Muscle of leg (tissue), 11 donors: Measurements from ENCODE around the gene FMN1. TPM values are rescaled to one million over a fixed set of nuclear protein-coding genes. Genes with fewer than 3 reads are reported as not detected.

Source experiments
- DNase-seq: peaks from one replicate; pipeline ENCODE4 v3.0.0; 2013
- H3K27ac ChIP-seq: one replicate; pipeline ENCODE4 v1.5.1; 2013; ENCODE audit warnings: mild to moderate bottlenecking, low read length, control low read depth
- H3K27me3 ChIP-seq: one replicate; pipeline ENCODE4 v1.6.1; 2013; ENCODE audit warnings: low read length; ENCODE audit not compliant: control insufficient read depth, insufficient read depth
- H3K36me3 ChIP-seq: one replicate; pipeline ENCODE4 v1.6.1; 2013; ENCODE audit warnings: low read length; ENCODE audit not compliant: control insufficient read depth, insufficient read depth
- H3K4me1 ChIP-seq: one replicate; pipeline ENCODE4 v1.6.1; 2013; ENCODE audit warnings: low read length; ENCODE audit not compliant: control insufficient read depth, insufficient read depth
- H3K4me3 ChIP-seq: one replicate; pipeline ENCODE4 v1.5.1; 2013; ENCODE audit warnings: low read length, control low read depth
- H3K9me3 ChIP-seq: replicated peaks from 2 replicates; pipeline ENCODE4 v1.6.1; 2013; ENCODE audit warnings: low read depth, low read length; ENCODE audit not compliant: control insufficient read depth
- WGBS: methylation state at CpG from one replicate; pipeline ENCODE4 v1.1.5; 2013; ENCODE audit warnings: missing lambda C conversion rate; ENCODE audit not compliant: insufficient coverage; 5-methylcytosine and 5-hydroxymethylcytosine counted together
- polyA plus RNA-seq, 8 donors: library from polyadenylated mRNA; unstranded; fragments of 120-200 nt; gene quantifications; one replicate each; pipeline versions ENCODE4 v1.2.1 to v1.2.3, GENCODE V29; 2013; ENCODE audit warnings: inconsistent platforms in 1 of 8, low replicate concordance in 1 of 8; ENCODE audit not compliant: insufficient read length in 8 of 8, insufficient read depth in 1 of 8
- total RNA-seq: library from RNA; stranded (reverse); fragments of 120-200 nt; gene quantifications from one replicate; pipeline ENCODE4 v1.2.4, GENCODE V29; 2013

The FMN1 gene
- total and polyA plus RNA-seq, 9 donors = 0.50 to 3.5 (median 1.0) TPM

DNA sequence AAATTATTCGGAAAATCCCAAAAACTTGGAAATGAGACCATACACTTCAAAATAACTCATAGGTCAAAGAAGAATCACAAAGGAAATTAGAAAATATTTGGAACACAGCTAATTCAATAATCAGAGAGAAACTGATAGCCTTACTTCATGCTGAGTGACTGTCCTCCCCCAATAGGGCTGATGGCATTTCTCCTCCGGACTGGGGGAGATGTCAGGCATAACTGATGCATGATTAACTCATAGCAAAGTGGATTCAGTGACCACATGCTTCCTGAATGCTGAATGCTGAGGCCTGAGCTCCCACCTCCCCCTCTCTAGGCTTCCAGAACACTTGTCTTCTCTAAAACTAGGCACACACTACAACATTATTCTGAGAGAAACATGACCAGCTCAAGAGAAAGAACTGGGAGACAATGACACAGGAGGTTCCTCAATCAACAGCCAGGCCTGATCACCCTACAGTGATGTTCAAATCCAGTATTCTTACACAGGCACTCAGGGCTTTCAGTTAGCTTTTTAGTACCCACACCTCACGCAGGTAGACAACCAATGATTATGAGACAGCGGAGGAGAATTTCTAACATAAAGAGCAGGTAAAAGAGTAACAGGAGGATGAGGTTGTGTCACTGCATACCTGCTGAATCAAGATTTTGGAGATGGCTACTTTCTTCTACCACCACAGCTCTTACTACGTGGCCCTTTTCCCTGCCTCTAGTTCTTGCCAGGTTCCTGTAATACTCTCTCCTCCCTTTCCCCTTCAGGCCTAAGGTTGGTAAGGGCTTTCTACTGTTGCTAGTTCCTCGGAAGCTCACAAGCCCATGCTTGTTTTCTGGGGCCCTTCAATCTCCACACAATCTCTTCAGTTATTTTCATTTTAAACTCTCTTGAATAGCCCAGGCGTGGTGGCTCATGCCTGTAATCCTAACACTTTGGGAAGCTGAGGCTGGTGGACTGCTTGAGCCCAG, 96.1 kb downstream of the FMN1 start:
- peaks cover 3% of the 10 kb centered on the region for H3K4me1 ChIP-seq
- H3K36me3 ChIP-seq = no peaks in the 10 kb centered on the region
- H3K4me3 ChIP-seq = no peak overlapping the region
- no peaks in the 10 kb centered on the region for H3K9me3 ChIP-seq
- peak overlapping the region; percentile 58 for H3K27ac ChIP-seq
- DNase-seq = peak; percentile 54
- 50% methylated on average over 1 of the region's 7 CpGs for WGBS
- H3K27me3 ChIP-seq = no peaks in the 10 kb centered on the region

DNA sequence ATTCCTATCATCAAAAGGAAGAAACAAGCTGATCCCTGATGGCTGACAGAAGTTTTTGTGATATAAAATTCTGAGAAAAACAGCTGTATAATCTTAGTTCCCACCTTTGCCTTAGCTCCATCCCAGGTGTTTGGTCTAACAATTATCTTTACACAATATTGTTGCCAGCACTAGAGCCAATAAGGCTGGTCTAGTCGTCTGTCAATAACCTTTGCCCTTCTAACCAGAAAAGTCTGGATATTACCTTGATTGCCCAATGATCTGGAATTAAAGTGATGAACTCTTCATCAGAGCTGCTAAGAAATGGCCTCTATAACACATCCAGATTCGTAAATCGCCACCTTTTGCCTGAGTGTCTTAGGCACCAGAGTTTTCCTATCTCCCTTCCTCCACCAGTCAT, 98.4 kb downstream of the FMN1 start:
- DNase-seq = no peak
- no peaks in the 10 kb centered on the region for H3K27me3 ChIP-seq
- no peak overlapping the region for H3K27ac ChIP-seq
- no peak overlapping the region for H3K4me3 ChIP-seq
- WGBS = 96% methylated on average over 2 of the region's 3 CpGs
- peaks cover 9% of the 10 kb centered on the region for H3K4me1 ChIP-seq
- no peaks in the 10 kb centered on the region for H3K9me3 ChIP-seq
- H3K36me3 ChIP-seq = no peaks in the 10 kb centered on the region

DNA sequence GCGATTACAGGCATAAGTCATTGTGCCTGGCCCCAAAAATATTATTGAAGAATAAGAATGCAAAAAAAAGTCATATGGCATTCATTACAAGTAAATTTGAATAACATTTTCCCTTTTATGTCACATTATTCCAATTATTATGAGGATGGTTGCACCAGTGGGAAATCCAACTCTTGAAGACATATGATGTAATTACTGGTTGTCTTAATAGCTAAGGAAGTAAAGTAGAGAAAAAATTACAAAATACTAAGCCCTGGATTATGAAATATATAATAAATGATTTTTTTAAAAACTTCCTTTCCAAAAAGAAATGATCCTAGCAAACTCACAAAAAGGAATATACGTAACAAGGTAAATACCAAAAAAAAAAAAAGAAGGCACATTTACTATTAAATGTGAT, 98.9 kb downstream of the FMN1 start:
- H3K9me3 ChIP-seq = no peaks in the 10 kb centered on the region
- no peak overlapping the region for H3K27ac ChIP-seq
- WGBS = no CpG with 5 or more reads among the region's 2 CpGs
- no peaks in the 10 kb centered on the region for H3K36me3 ChIP-seq
- DNase-seq = no peak
- H3K4me3 ChIP-seq = no peak overlapping the region
- H3K4me1 ChIP-seq = peaks cover 9% of the 10 kb centered on the region
- no peaks in the 10 kb centered on the region for H3K27me3 ChIP-seq

DNA sequence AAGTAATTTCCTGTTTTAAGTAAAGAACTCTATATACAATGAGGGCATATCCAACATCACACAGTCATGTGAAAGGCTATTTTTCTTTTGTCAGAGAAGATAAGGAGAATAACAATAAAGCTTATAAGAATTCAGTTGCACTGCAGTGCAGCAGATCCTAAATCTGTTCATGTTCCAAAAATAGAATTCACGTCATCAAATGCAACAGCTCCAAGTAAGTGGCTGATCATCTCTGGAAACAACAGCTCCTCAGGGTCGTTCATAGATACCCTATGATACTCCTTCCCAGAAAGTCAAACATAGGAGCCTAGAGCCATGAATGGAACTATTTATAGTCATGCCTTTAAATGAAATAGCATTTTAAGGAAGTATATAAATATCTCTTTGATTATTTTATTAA, 100.2 kb downstream of the FMN1 start:
- no peak overlapping the region for H3K4me3 ChIP-seq
- H3K27ac ChIP-seq = no peak overlapping the region
- H3K4me1 ChIP-seq = peaks cover 12% of the 10 kb centered on the region
- WGBS = 13% methylated on average over 1 of the region's 2 CpGs
- H3K27me3 ChIP-seq = no peaks in the 10 kb centered on the region
- H3K9me3 ChIP-seq = no peaks in the 10 kb centered on the region
- no peaks in the 10 kb centered on the region for H3K36me3 ChIP-seq
- peak; percentile 76 for DNase-seq

DNA sequence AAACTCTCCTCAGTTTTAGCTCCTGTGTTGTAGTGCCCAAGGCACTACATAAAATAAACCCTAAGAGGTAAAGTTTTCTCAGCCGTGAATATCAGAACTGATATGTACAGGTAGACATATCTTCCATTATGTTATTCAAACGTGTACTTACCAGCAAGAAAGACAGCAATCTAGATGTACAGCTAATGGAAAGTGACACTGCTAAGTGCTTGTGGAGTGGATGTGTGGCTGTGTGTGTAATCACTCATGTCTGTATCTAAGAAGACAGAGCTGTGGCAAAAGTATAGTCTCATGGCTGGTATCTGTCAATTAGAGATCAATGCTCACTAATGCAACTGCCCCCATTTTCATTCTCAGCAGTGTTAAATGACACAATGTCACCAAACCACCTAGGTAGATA, 101.3 kb downstream of the FMN1 start:
- no peaks in the 10 kb centered on the region for H3K36me3 ChIP-seq
- H3K9me3 ChIP-seq = no peaks in the 10 kb centered on the region
- H3K27me3 ChIP-seq = no peaks in the 10 kb centered on the region
- DNase-seq = no peak
- H3K4me3 ChIP-seq = no peak overlapping the region
- WGBS = no CpG with 5 or more reads among the region's 2 CpGs
- H3K4me1 ChIP-seq = peaks cover 13% of the 10 kb centered on the region
- H3K27ac ChIP-seq = no peak overlapping the region

DNA sequence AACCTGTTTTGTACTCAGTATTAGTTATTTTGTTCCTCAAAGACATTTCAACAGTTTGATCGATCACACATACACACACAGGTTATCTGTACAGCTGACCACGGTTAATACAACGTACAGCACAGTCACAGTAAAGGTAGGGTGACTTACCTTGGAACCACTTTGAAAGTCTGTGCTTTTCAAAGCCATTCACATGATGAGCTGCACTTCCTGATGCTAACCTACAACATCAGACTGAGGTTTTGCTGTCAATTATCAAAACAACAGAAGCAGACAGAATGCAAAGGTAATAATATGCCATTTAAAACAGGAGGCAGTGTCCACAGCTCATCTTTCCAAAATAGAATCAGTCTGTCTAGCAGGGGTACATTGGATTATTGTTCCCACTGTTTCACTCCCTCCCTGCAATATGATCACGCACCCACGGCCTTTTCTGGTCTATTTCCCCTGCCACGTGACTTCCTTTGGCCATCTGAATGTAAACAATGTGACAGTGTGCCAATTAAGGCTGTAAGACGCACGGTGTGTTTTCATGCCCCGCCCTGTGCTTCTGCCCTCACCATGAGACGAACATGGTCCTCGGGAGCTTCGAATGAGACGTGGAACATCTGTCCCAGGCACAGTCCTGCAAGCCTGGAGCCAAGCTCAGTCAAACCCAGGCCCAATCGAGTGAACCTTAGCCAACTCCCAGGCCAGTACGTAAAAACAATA, 102.4 kb downstream of the FMN1 start:
- Histone ChIP-seq H3K36me3 (no peaks in the 10 kb centered on the region), H3K4me3 (no peak overlapping the region), H3K9me3 (no peaks in the 10 kb centered on the region), H3K27ac (no peak overlapping the region), H3K27me3 (no peaks in the 10 kb centered on the region), H3K4me1 (peaks cover 13% of the 10 kb centered on the region)
- WGBS = 35% methylated on average over 7 of the region's 15 CpGs
- DNase-seq = peak; percentile 25

DNA sequence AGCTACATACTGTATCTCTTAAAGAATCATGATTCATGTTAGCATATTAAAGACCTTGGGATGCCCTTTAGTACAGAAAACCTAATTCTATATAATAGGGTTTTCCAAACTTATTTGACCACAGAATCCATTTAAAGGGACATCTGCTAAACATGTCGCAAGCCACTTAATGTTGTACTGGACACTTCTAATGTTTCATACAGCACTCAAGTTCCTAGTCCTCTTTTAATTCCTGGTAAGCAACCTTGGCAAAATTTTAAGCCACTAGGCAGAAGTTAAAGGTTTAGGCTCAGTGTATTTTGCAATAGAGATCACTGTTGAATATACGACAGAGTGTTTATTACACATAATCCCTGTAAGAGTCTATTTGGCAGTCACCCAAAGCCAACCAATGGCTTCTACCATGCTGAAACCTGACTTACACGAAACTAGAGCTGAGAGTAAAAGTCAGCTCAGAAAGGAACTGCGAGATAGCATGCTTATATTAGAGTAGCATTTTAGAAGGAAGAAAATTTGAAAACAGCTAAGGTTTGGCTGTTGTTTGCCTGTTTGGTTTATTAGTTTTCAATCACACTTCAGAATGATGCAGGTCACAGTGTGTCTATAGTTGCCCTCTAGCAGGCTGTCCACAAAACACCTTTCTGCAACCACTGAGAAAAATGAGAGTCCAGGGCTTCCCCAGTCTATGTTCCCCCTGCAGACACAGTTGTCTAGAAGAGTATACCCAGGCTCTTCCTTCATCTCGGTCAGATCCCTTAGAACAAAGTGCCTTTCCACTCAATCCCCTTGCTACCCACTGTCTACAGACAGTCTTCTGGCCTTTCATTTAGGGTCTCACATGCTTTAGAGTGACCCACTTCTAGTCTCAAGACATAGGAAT, 104.4 kb downstream of the FMN1 start:
- H3K9me3 ChIP-seq = no peaks in the 10 kb centered on the region
- no peaks in the 10 kb centered on the region for H3K27me3 ChIP-seq
- 57% methylated on average over 1 of the region's 5 CpGs for whole genome bisulfite sequencing
- H3K4me1 ChIP-seq = peaks cover 13% of the 10 kb centered on the region
- no peak overlapping the region for H3K27ac ChIP-seq
- peak; percentile 58 for DNase-seq
- no peak overlapping the region for H3K4me3 ChIP-seq
- H3K36me3 ChIP-seq = no peaks in the 10 kb centered on the region

DNA sequence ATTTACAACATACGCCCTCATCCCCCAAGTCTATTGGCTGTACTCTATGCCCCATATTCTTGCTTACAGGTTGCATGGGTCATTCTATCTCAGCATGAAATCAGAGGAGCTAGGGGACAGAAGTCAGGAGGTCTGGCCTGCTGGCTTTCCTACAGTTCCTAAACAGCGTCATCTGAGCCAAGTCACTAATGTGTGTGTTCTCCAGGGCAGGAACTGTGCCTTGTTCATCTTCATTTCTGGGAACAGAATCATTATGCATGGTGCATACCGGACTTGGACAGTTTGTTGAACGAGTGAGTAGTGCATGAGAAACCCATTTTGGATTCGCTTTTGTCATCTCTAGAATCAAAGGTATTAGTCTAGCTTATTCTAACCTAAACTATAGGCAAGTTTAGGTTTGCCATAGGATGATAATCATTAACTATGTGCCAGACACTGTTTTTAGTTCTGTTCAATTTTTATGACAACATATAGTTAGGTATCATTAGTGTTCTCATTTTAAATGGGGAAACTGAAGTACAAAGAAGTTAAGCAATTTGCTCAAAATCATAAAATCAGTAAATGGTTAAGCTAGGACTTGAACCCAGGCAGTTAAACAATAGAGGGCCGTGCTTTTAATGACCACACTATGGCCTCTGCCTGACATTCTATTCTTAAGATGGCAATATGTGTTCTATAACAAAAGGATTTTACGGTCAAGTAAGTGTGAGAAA, 105.2 kb downstream of the FMN1 start:
- H3K27me3 ChIP-seq = no peaks in the 10 kb centered on the region
- H3K9me3 ChIP-seq = no peaks in the 10 kb centered on the region
- WGBS = 69% methylated on average over 1 of the region's 7 CpGs
- H3K27ac ChIP-seq = no peak overlapping the region
- no peak for DNase-seq
- no peak overlapping the region for H3K4me3 ChIP-seq
- H3K4me1 ChIP-seq = peaks cover 13% of the 10 kb centered on the region
- H3K36me3 ChIP-seq = no peaks in the 10 kb centered on the region

DNA sequence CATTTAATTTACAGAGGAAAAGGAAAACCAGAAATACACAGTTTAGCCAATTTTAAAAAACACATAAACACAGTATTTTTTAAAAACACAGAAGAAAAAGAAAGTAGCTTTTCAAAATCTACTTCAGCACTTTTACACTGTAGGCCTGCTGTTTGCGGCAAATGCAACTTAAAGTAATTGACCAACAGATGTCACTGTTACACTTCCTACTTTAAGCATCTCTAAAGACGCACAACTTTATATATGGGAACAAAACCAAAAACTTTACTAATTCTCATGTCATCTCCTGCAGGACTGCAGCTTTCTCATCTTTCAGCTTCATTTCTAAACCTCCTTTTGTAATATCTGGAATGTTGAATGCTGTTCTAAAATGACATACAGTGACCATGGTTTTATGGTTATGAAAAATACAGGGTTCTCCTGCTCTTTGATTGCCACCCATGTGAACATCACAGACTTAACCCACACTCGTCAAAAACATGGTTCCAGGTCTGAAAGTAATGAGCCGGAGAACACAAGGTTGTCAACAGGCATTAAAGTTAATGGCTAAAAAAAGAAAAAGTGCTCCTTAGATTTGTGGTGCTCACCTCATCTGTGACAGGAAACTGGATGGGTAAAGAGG, 107.9 kb downstream of the FMN1 start:
- Histone ChIP-seq H3K9me3 (no peaks in the 10 kb centered on the region), H3K4me3 (no peak overlapping the region), H3K27ac (no peak overlapping the region), H3K27me3 (no peaks in the 10 kb centered on the region), H3K36me3 (no peaks in the 10 kb centered on the region), H3K4me1 (peaks cover 6% of the 10 kb centered on the region)
- DNase-seq = peak; percentile 89
- 0% methylated on average over 1 of the region's 4 CpGs for WGBS
